Peyer's patch (tissue), 4 donors: Measurements from ENCODE around the gene PDE4B.

Experiments used
- CTCF ChIP-seq, 6 experiments: fragments of 450-650 bp in 4 of 6; fragments of 200-600 bp in 2 of 6; sonication (generic) in 1 of 6; IDR thresholded peaks; one replicate each; pipeline ENCODE4 v1.5.1; 2017 to 2019; ENCODE audit warnings: antibody characterized with exemption in 6 of 6, mild to moderate bottlenecking in 3 of 6, moderate library complexity in 1 of 6
- POLR2A ChIP-seq, 2 donors: fragments of 450-650 bp; IDR thresholded peaks; one replicate each; pipeline ENCODE4 v1.5.1; 2017; ENCODE audit warnings: antibody characterized with exemption in 2 of 2, mild to moderate bottlenecking in 2 of 2, moderate library complexity in 2 of 2

- TF ChIP-seq POLR2A (IDR thresholded peaks at IDR 0.05) (no peak), CTCF (IDR thresholded peaks at IDR 0.05) (no peak)
These were observed 612.4 kb downstream of the PDE4B start for GRCh38 chr1:66405061-66405460.
